ENCODE data around the gene BARD1. TPM values are rescaled to one million over a fixed set of nuclear protein-coding genes. Genes with fewer than 3 reads are reported as not detected.
A peak's percentile ranks its signal among the peaks of the same experiment; 100 is the strongest.

BARD1 gene
- total RNA-seq = 22.0 TPM

GRCh38 chr2:214808981-214809750 lies at the start of gene BARD1:
TSS of gene BARD1 (minus strand) at chr2:214809683. CDS start at chr2:214809569, 114 bp downstream.
- no peaks in the 10 kb centered on the region for H3K27me3 ChIP-seq
- no peak for TF ChIP-seq CTCF (IDR thresholded peaks at IDR 0.05)
- intact Hi-C loops (cut with DNase I) = loop anchor here (2.0 to 10.0 kb wide), 3 partner anchors 1524 to 1658 kb away; partner anchors contain the start of genes IKZF2 and SPAG16
- H3K4me3 ChIP-seq = peak within 1 kb of the TSS; percentile 70 to 74
- H3K36me3 ChIP-seq = no peaks in the 10 kb centered on the region
- DNase-seq (ENCODE audit: low spot score in 2 of 2) = peak in 1 of 2 donors; percentile 80
- H3K9me3 ChIP-seq = no peaks in the 10 kb centered on the region
- peaks cover 0 to 7% of the 10 kb centered on the region in 2 donors for H3K4me1 ChIP-seq
- peak within 1 kb of the TSS; percentile 78 to 79 for H3K27ac ChIP-seq

- intact Hi-C loops (cut with DNase I) = no loop called here
Measured at GRCh38 chr2:214856137-214856536, 46.7 kb upstream of the BARD1 start.

GRCh38 chr2:214853906-214854305 lies 44.4 kb upstream of the BARD1 start:
- H3K27ac ChIP-seq = no peak overlapping the region
- intact Hi-C loops (cut with DNase I) = no loop called here
- no peak overlapping the region for H3K4me3 ChIP-seq
- DNase-seq (ENCODE audit: low spot score in 2 of 2) = no peak
- H3K4me1 ChIP-seq = no peaks in the 10 kb centered on the region
- no peaks in the 10 kb centered on the region for H3K27me3 ChIP-seq
- no peak for TF ChIP-seq CTCF (IDR thresholded peaks at IDR 0.05)
- H3K9me3 ChIP-seq = no peaks in the 10 kb centered on the region
- H3K36me3 ChIP-seq = no peaks in the 10 kb centered on the region

More at GRCh38 chr2:214856137-214856536, 46.7 kb upstream of the BARD1 start:
- Histone ChIP-seq H3K4me3 (no peak overlapping the region), H3K36me3 (no peaks in the 10 kb centered on the region), H3K9me3 (no peaks in the 10 kb centered on the region), H3K4me1 (no peaks in the 10 kb centered on the region), H3K27ac (no peak overlapping the region), H3K27me3 (no peaks in the 10 kb centered on the region)
- no peak for DNase-seq (ENCODE audit: low spot score in 2 of 2)
- TF ChIP-seq CTCF (IDR thresholded peaks at IDR 0.05) = no peak

- no peaks in the 10 kb centered on the region for H3K4me1 ChIP-seq
- no peak for DNase-seq (ENCODE audit: low spot score in 2 of 2)
- intact Hi-C loops (cut with DNase I) = no loop called here
- no peak for TF ChIP-seq CTCF (IDR thresholded peaks at IDR 0.05)
- H3K27me3 ChIP-seq = no peaks in the 10 kb centered on the region
- no peak overlapping the region for H3K27ac ChIP-seq
- no peaks in the 10 kb centered on the region for H3K36me3 ChIP-seq
- no peaks in the 10 kb centered on the region for H3K9me3 ChIP-seq
- no peak overlapping the region for H3K4me3 ChIP-seq
Measured at GRCh38 chr2:214843823-214844222, 34.3 kb upstream of the BARD1 start.

- no peak overlapping the region for H3K4me3 ChIP-seq
- intact Hi-C loops (cut with DNase I) = no loop called here
- no peaks in the 10 kb centered on the region for H3K36me3 ChIP-seq
- H3K4me1 ChIP-seq = no peaks in the 10 kb centered on the region
- H3K27ac ChIP-seq = no peak overlapping the region
- DNase-seq (ENCODE audit: low spot score in 2 of 2) = no peak
- no peak for TF ChIP-seq CTCF (IDR thresholded peaks at IDR 0.05)
- no peaks in the 10 kb centered on the region for H3K9me3 ChIP-seq
- no peaks in the 10 kb centered on the region for H3K27me3 ChIP-seq
Measured at GRCh38 chr2:214839464-214839863, 30.0 kb upstream of the BARD1 start.

Data from ascending aorta (tissue), 2 donors.